Measurements from ENCODE around the gene BPIFB1.

GRCh38 chr20:33240923-33241322 lies 42.1 kb upstream of the BPIFB1 start:
- TF ChIP-seq ZNF747 (tag by site-specific recombination; IDR thresholded peaks at IDR 0.05) = no peak
- TF ChIP-seq ZNF202 (tag by site-specific recombination; IDR thresholded peaks at IDR 0.05; ENCODE audit: borderline replicate concordance) = no peak
- TF ChIP-seq CTCF (tag by site-specific recombination; IDR thresholded peaks at IDR 0.05) = no peak
- TF ChIP-seq ZBTB17 (tag by site-specific recombination; IDR thresholded peaks at IDR 0.05) = no peak
- no peak for TF ChIP-seq ZNF274 (IDR thresholded peaks at IDR 0.05; ENCODE audit: low read length)
- TF ChIP-seq ZNF274 (tag by site-specific recombination; IDR thresholded peaks at IDR 0.05; ENCODE audit: borderline replicate concordance) = no peak
- TF ChIP-seq KLF7 (tag by site-specific recombination; IDR thresholded peaks at IDR 0.05; ENCODE audit: borderline replicate concordance) = no peak
- no peak for TF ChIP-seq ATF2 (tag by site-specific recombination; IDR thresholded peaks at IDR 0.05; ENCODE audit: low read depth)
- TF ChIP-seq PATZ1 (tag by site-specific recombination; IDR thresholded peaks at IDR 0.05) = no peak
- TF ChIP-seq KLF9 (tag by site-specific recombination; IDR thresholded peaks at IDR 0.05; ENCODE audit: low read depth) = no peak
